ENCODE measurements around the gene GPD2. TPM values are rescaled to one million over a fixed set of nuclear protein-coding genes. Genes with fewer than 3 reads are reported as not detected.

Gene GPD2
- total RNA-seq, 1 donor from 2014 or later, result 25.3 TPM

DNA sequence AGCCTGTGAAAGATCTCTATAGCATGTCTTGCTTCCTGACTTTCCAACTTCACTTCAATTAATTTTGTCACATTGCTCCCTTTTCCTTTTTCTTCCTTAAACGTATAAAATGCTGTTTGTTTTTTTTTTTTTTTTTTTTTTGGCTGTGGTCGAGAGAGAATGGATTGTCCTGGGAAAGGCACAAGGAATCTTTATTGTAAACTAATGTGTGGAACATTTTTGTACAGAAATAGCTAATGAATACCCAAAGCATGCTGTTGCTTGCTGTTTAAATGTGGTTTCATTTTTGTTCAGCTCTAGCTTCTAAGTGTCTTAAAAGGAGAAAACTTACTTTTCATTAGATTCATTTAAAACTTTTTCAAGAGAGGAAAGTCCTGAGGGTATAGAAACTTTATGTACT lies 105.5 kb downstream of the GPD2 start:
- Mint-ChIP-seq H3K9me3 (no peaks in the 10 kb centered on the region), H3K4me1 (ENCODE audit: unreplicated experiment) (peaks cover 3% of the 10 kb centered on the region), H3K27me3 (no peaks in the 10 kb centered on the region), H3K36me3 (no peaks in the 10 kb centered on the region), H3K27ac (no peak overlapping the region), H3K4me3 (no peak overlapping the region)
- DNase-seq (ENCODE audit: extremely low spot score, unreplicated experiment), result no peak
- TF ChIP-seq, protein P1, sequence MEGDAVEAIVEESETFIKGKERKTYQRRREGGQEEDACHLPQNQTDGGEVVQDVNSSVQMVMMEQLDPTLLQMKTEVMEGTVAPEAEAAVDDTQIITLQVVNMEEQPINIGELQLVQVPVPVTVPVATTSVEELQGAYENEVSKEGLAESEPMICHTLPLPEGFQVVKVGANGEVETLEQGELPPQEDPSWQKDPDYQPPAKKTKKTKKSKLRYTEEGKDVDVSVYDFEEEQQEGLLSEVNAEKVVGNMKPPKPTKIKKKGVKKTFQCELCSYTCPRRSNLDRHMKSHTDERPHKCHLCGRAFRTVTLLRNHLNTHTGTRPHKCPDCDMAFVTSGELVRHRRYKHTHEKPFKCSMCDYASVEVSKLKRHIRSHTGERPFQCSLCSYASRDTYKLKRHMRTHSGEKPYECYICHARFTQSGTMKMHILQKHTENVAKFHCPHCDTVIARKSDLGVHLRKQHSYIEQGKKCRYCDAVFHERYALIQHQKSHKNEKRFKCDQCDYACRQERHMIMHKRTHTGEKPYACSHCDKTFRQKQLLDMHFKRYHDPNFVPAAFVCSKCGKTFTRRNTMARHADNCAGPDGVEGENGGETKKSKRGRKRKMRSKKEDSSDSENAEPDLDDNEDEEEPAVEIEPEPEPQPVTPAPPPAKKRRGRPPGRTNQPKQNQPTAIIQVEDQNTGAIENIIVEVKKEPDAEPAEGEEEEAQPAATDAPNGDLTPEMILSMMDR (conservative IDR thresholded peaks at IDR 0.05), result no peak

DNA sequence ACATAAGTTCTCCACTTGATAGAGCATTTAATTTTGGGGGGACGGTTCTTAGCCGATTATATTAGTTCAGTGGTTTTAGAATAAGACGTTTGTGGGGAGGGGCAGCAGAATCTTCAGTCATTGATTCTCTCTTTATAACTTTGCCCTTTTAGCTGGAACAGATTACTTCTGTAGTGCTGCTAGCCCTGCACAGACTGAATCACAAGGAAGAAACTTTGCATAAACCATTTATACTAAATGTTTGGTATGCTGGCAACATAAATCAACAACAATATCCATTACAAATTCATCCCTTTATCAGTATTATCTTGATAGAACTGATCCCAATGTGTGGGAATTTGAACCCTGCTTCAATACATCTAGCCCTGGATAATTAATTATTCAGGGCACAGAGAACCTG lies 112.2 kb downstream of the GPD2 start:
- DNase-seq (ENCODE audit: extremely low spot score, unreplicated experiment), result no peak
- no peak overlapping the region for H3K27ac Mint-ChIP-seq
- H3K4me3 Mint-ChIP-seq, result no peak overlapping the region
- H3K4me1 Mint-ChIP-seq (ENCODE audit: unreplicated experiment), result peaks cover 7% of the 10 kb centered on the region
- TF ChIP-seq, protein P1 (conservative IDR thresholded peaks at IDR 0.05), result no peak
- H3K36me3 Mint-ChIP-seq, result peaks cover 1% of the 10 kb centered on the region
- no peaks in the 10 kb centered on the region for H3K27me3 Mint-ChIP-seq
- no peaks in the 10 kb centered on the region for H3K9me3 Mint-ChIP-seq

DNA sequence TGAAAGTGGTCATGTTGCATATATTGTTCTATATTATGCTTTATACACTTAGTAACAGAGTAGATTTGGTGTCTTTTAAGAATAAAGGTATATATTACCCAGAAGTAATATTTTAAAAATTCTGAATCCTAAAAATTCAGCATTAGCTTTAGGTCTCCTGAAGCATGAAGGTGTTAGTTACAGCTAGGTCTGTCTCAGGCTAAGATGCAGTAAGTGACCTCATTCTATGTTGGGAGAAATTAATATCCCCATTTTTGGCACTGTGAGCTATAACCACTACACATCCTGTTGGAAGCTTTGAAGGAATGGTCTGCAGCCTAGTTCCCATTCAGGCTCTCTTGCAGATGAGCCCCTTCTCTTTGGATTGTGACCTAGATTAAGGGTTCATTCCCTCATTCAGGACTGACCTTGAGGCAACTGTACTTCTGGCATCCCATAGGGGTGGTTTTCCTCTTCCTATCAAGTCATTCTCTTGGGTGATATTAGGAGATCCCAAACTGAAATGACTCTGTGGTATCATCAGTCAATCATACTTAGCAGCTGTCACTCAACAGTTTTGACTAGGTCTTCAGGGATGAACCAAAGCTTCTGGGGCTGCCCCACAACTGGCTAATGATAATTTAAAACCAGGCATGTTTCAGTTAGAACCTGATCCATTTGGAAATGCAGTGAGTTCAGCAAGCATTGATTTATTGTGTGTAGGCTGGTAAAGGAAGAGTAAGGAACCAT lies 117.7 kb downstream of the GPD2 start:
- Mint-ChIP-seq H3K36me3 (peaks cover 11% of the 10 kb centered on the region), H3K4me3 (no peak overlapping the region), H3K27me3 (no peaks in the 10 kb centered on the region), H3K27ac (no peak overlapping the region), H3K4me1 (ENCODE audit: unreplicated experiment) (peaks cover 7% of the 10 kb centered on the region), H3K9me3 (no peaks in the 10 kb centered on the region)
- DNase-seq (ENCODE audit: extremely low spot score, unreplicated experiment), result no peak
- TF ChIP-seq, protein P1 (conservative IDR thresholded peaks at IDR 0.05), result no peak

DNA sequence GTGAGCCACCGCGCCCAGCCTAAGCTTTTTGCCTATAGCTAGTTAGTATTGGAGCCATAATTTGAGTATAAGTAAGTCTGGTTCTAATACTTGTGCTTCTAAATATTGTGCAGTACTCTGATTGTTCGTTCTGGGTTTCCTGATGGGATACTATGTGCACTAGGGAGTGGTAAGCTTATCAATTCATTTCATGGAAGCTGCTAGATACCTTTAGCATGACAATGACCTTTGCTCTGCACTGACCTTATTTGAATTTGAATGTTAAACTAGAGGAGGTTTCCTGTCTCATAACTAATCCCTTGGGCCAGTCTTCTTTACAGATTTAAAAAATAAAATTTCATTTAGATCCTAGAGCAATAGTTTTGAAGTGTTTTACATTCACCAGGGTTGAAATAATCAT lies 125.1 kb downstream of the GPD2 start:
- no peak for DNase-seq (ENCODE audit: extremely low spot score, unreplicated experiment)
- H3K36me3 Mint-ChIP-seq, result peaks cover 9% of the 10 kb centered on the region
- H3K4me3 Mint-ChIP-seq, result no peak overlapping the region
- TF ChIP-seq, protein P1 (conservative IDR thresholded peaks at IDR 0.05), result no peak
- H3K9me3 Mint-ChIP-seq, result no peaks in the 10 kb centered on the region
- no peaks in the 10 kb centered on the region for H3K4me1 Mint-ChIP-seq (ENCODE audit: unreplicated experiment)
- no peaks in the 10 kb centered on the region for H3K27me3 Mint-ChIP-seq
- no peak overlapping the region for H3K27ac Mint-ChIP-seq

DNA sequence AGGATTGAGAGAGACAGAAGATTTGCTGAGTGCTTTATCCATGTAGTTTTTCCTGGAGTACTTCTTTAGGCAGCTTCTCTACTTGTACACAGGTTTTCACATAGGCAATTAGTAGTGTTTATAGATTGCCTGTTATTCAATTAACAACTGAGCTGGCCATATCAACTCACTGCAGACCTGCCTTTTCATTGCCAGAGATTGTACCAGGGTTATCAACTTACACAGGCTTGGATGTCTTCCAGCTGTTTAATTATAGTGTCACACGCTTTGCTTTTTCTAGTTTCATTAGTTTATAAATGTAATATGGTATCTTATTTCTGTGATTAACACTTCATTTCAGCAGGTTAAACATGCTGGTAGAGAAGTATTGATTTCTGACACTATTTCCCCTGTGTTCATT lies 125.9 kb downstream of the GPD2 start:
- Mint-ChIP-seq H3K9me3 (no peaks in the 10 kb centered on the region), H3K27ac (no peak overlapping the region), H3K4me3 (no peak overlapping the region), H3K36me3 (peaks cover 9% of the 10 kb centered on the region), H3K27me3 (no peaks in the 10 kb centered on the region), H3K4me1 (ENCODE audit: unreplicated experiment) (no peaks in the 10 kb centered on the region)
- TF ChIP-seq, protein P1 (conservative IDR thresholded peaks at IDR 0.05), result no peak
- DNase-seq (ENCODE audit: extremely low spot score, unreplicated experiment), result no peak
